ENCODE data around the gene CCL25.

DNA sequence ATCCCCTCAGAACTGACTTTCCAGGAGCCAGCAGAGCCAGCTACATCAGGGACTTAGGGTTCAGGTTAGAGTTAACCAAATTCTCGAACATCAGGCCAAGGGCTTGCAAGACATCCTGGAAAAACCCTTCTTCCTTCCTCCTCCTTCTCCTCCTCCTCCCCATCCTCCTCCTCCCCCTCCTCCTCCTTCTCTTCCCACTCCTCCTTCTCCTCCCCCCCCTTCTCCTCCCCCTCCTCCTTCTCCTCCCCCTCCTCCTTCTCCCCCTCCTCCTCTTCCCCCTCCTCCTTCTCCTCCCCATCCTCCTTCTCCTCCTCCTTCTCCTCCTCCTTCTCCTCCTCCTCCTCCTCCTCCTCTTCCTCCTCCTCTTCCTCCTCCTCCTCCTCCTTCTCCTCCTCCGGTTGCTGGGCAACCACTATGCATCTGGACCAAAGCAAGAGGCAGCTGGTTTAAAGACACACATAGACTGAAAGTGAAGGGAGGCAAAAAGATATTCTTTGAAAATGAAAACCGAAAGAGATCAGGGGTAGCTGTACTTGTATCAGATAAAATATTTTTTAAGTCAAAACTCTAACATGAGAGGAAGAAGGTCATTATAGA, 5.9 kb upstream of the CCL25 start:
- TF ChIP-seq CTCF (IDR thresholded peaks at IDR 0.05) (no peak), POLR2AphosphoS5 (IDR thresholded peaks at IDR 0.05) (no peak)

All from stomach (tissue), 4 donors.